GM12891 (cell line): ENCODE data around the gene NLRC3.

Source experiments
- PAX5 ChIP-seq: IDR thresholded peaks from 2 replicates; pipeline ENCODE4 v1.6.1; 2011; ENCODE audit warnings: low read length, moderate library complexity, mild to moderate bottlenecking; ENCODE audit not compliant: insufficient read depth, severe bottlenecking
- POLR2A ChIP-seq: IDR thresholded peaks from 2 replicates; pipeline ENCODE4 v1.6.1; 2011; ENCODE audit warnings: low read depth, low read length, control low read depth
- POLR2AphosphoS5 ChIP-seq: IDR thresholded peaks from 2 replicates; pipeline ENCODE4 v1.6.1; 2011; ENCODE audit warnings: low read depth, low read length, control low read depth
- POU2F2 ChIP-seq: IDR thresholded peaks from 2 replicates; pipeline ENCODE4 v1.6.1; 2011; ENCODE audit warnings: low read depth, mild to moderate bottlenecking, control low read depth, low read length, moderate library complexity
- TAF1 ChIP-seq: IDR thresholded peaks from 2 replicates; pipeline ENCODE4 v1.6.1; 2011; ENCODE audit warnings: low read depth, low read length, control low read depth

- no peak for TF ChIP-seq POLR2A
- no peak for TF ChIP-seq TAF1
- TF ChIP-seq POLR2AphosphoS5: no peak
- TF ChIP-seq PAX5: no peak
- TF ChIP-seq POU2F2: no peak
Observed at GRCh38 chr16:3589001-3589400, 11.8 kb upstream of the NLRC3 start.
